ENCODE measurements around the gene NTM.

NTM gene

GRCh38 chr11:132263875-132264274, 893.5 kb downstream of the NTM start:
- Histone ChIP-seq H3K36me3 (ENCODE audit: control insufficient read depth, insufficient read depth, low read length, severe bottlenecking) (no peaks in the 10 kb centered on the region), H3K27me3 (replicated peaks; ENCODE audit: control insufficient read depth, insufficient read depth, low read length) (no peaks in the 10 kb centered on the region)

GRCh38 chr11:132264616-132265015, 894.2 kb downstream of the NTM start:
- H3K36me3 ChIP-seq (ENCODE audit: control insufficient read depth, insufficient read depth, low read length, severe bottlenecking), result no peaks in the 10 kb centered on the region
- H3K27me3 ChIP-seq (replicated peaks; ENCODE audit: control insufficient read depth, insufficient read depth, low read length), result no peaks in the 10 kb centered on the region
- H3K9ac ChIP-seq (ENCODE audit: low read length), result no peak overlapping the region
- H3K9me3 ChIP-seq (ENCODE audit: control insufficient read depth, low read length), result no peaks in the 10 kb centered on the region
- no peak overlapping the region for H3K4me3 ChIP-seq (ENCODE audit: low read length)
- DNase-seq (ENCODE audit: low read depth), result no peak
- no peaks in the 10 kb centered on the region for H3K4me1 ChIP-seq (ENCODE audit: control insufficient read depth, insufficient read depth, low read length)

More at GRCh38 chr11:132263875-132264274, 893.5 kb downstream of the NTM start:
- no peak overlapping the region for H3K4me3 ChIP-seq (ENCODE audit: low read length)
- H3K9ac ChIP-seq (ENCODE audit: low read length), result no peak overlapping the region
- no peak for DNase-seq (ENCODE audit: low read depth)
- no peaks in the 10 kb centered on the region for H3K9me3 ChIP-seq (ENCODE audit: control insufficient read depth, low read length)
- H3K4me1 ChIP-seq (ENCODE audit: control insufficient read depth, insufficient read depth, low read length), result no peaks in the 10 kb centered on the region

GRCh38 chr11:132278801-132279574, 908.6 kb downstream of the NTM start:
- Histone ChIP-seq H3K27me3 (replicated peaks; ENCODE audit: control insufficient read depth, insufficient read depth, low read length) (no peaks in the 10 kb centered on the region), H3K9ac (ENCODE audit: low read length) (no peak overlapping the region), H3K4me1 (ENCODE audit: control insufficient read depth, insufficient read depth, low read length) (peaks cover 10% of the 10 kb centered on the region), H3K36me3 (ENCODE audit: control insufficient read depth, insufficient read depth, low read length, severe bottlenecking) (no peaks in the 10 kb centered on the region), H3K9me3 (ENCODE audit: control insufficient read depth, low read length) (no peaks in the 10 kb centered on the region), H3K4me3 (ENCODE audit: low read length) (no peak overlapping the region)
- peak; percentile 37 for DNase-seq (ENCODE audit: low read depth)

GRCh38 chr11:132284048-132284447, 913.6 kb downstream of the NTM start:
- no peak for DNase-seq (ENCODE audit: low read depth)
- Histone ChIP-seq H3K9ac (ENCODE audit: low read length) (no peak overlapping the region), H3K36me3 (ENCODE audit: control insufficient read depth, insufficient read depth, low read length, severe bottlenecking) (no peaks in the 10 kb centered on the region), H3K27me3 (replicated peaks; ENCODE audit: control insufficient read depth, insufficient read depth, low read length) (no peaks in the 10 kb centered on the region), H3K4me1 (ENCODE audit: control insufficient read depth, insufficient read depth, low read length) (peaks cover 6% of the 10 kb centered on the region), H3K9me3 (ENCODE audit: control insufficient read depth, low read length) (no peaks in the 10 kb centered on the region), H3K4me3 (ENCODE audit: low read length) (no peak overlapping the region)

- Histone ChIP-seq H3K4me3 (ENCODE audit: low read length) (no peak overlapping the region), H3K9ac (ENCODE audit: low read length) (no peak overlapping the region), H3K9me3 (ENCODE audit: control insufficient read depth, low read length) (no peaks in the 10 kb centered on the region), H3K4me1 (ENCODE audit: control insufficient read depth, insufficient read depth, low read length) (peaks cover 6% of the 10 kb centered on the region), H3K27me3 (replicated peaks; ENCODE audit: control insufficient read depth, insufficient read depth, low read length) (no peaks in the 10 kb centered on the region), H3K36me3 (ENCODE audit: control insufficient read depth, insufficient read depth, low read length, severe bottlenecking) (no peaks in the 10 kb centered on the region)
- DNase-seq (ENCODE audit: low read depth), result no peak
Measured at GRCh38 chr11:132284611-132285010, 914.2 kb downstream of the NTM start.

- H3K9me3 ChIP-seq (ENCODE audit: control insufficient read depth, low read length), result no peaks in the 10 kb centered on the region
- no peak overlapping the region for H3K4me3 ChIP-seq (ENCODE audit: low read length)
- H3K4me1 ChIP-seq (ENCODE audit: control insufficient read depth, insufficient read depth, low read length), result peaks cover 6% of the 10 kb centered on the region
- H3K36me3 ChIP-seq (ENCODE audit: control insufficient read depth, insufficient read depth, low read length, severe bottlenecking), result no peaks in the 10 kb centered on the region
- H3K27me3 ChIP-seq (replicated peaks; ENCODE audit: control insufficient read depth, insufficient read depth, low read length), result no peaks in the 10 kb centered on the region
- no peak for DNase-seq (ENCODE audit: low read depth)
- no peak overlapping the region for H3K9ac ChIP-seq (ENCODE audit: low read length)
Measured at GRCh38 chr11:132285631-132286030, 915.2 kb downstream of the NTM start.

- no peaks in the 10 kb centered on the region for H3K36me3 ChIP-seq (ENCODE audit: control insufficient read depth, insufficient read depth, low read length, severe bottlenecking)
- H3K4me1 ChIP-seq (ENCODE audit: control insufficient read depth, insufficient read depth, low read length), result peaks cover 6% of the 10 kb centered on the region
- no peaks in the 10 kb centered on the region for H3K9me3 ChIP-seq (ENCODE audit: control insufficient read depth, low read length)
- no peaks in the 10 kb centered on the region for H3K27me3 ChIP-seq (replicated peaks; ENCODE audit: control insufficient read depth, insufficient read depth, low read length)
- no peak overlapping the region for H3K4me3 ChIP-seq (ENCODE audit: low read length)
- no peak overlapping the region for H3K9ac ChIP-seq (ENCODE audit: low read length)
- DNase-seq (ENCODE audit: low read depth), result no peak
Measured at GRCh38 chr11:132286106-132286505, 915.7 kb downstream of the NTM start.

- DNase-seq (ENCODE audit: low read depth), result no peak
- Histone ChIP-seq H3K4me1 (ENCODE audit: control insufficient read depth, insufficient read depth, low read length) (no peaks in the 10 kb centered on the region), H3K27me3 (replicated peaks; ENCODE audit: control insufficient read depth, insufficient read depth, low read length) (no peaks in the 10 kb centered on the region), H3K9me3 (ENCODE audit: control insufficient read depth, low read length) (no peaks in the 10 kb centered on the region), H3K36me3 (ENCODE audit: control insufficient read depth, insufficient read depth, low read length, severe bottlenecking) (no peaks in the 10 kb centered on the region), H3K4me3 (ENCODE audit: low read length) (no peak overlapping the region), H3K9ac (ENCODE audit: low read length) (no peak overlapping the region)
Measured at GRCh38 chr11:132288036-132288435, 917.6 kb downstream of the NTM start.

GRCh38 chr11:132289590-132290256, 919.3 kb downstream of the NTM start:
- Histone ChIP-seq H3K4me1 (ENCODE audit: control insufficient read depth, insufficient read depth, low read length) (no peaks in the 10 kb centered on the region), H3K4me3 (ENCODE audit: low read length) (no peak overlapping the region), H3K9me3 (ENCODE audit: control insufficient read depth, low read length) (no peaks in the 10 kb centered on the region), H3K36me3 (ENCODE audit: control insufficient read depth, insufficient read depth, low read length, severe bottlenecking) (no peaks in the 10 kb centered on the region), H3K9ac (ENCODE audit: low read length) (no peak overlapping the region), H3K27me3 (replicated peaks; ENCODE audit: control insufficient read depth, insufficient read depth, low read length) (no peaks in the 10 kb centered on the region)
- no peak for DNase-seq (ENCODE audit: low read depth)

- Histone ChIP-seq H3K36me3 (ENCODE audit: control insufficient read depth, insufficient read depth, low read length, severe bottlenecking) (no peaks in the 10 kb centered on the region), H3K9ac (ENCODE audit: low read length) (no peak overlapping the region), H3K27me3 (replicated peaks; ENCODE audit: control insufficient read depth, insufficient read depth, low read length) (no peaks in the 10 kb centered on the region), H3K4me3 (ENCODE audit: low read length) (no peak overlapping the region), H3K4me1 (ENCODE audit: control insufficient read depth, insufficient read depth, low read length) (no peaks in the 10 kb centered on the region), H3K9me3 (ENCODE audit: control insufficient read depth, low read length) (no peaks in the 10 kb centered on the region)
- DNase-seq (ENCODE audit: low read depth), result no peak
Measured at GRCh38 chr11:132293586-132293985, 923.2 kb downstream of the NTM start.

- H3K4me3 ChIP-seq (ENCODE audit: low read length), result no peak overlapping the region
- H3K4me1 ChIP-seq (ENCODE audit: control insufficient read depth, insufficient read depth, low read length), result no peaks in the 10 kb centered on the region
- H3K9ac ChIP-seq (ENCODE audit: low read length), result no peak overlapping the region
- H3K27me3 ChIP-seq (replicated peaks; ENCODE audit: control insufficient read depth, insufficient read depth, low read length), result no peaks in the 10 kb centered on the region
- DNase-seq (ENCODE audit: low read depth), result no peak
- no peaks in the 10 kb centered on the region for H3K36me3 ChIP-seq (ENCODE audit: control insufficient read depth, insufficient read depth, low read length, severe bottlenecking)
- no peaks in the 10 kb centered on the region for H3K9me3 ChIP-seq (ENCODE audit: control insufficient read depth, low read length)
Measured at GRCh38 chr11:132296946-132297610, 926.7 kb downstream of the NTM start.

All from adipocyte (in vitro differentiated cells).